Measurements from ENCODE around the gene NR2C2. TPM values are rescaled to one million over a fixed set of nuclear protein-coding genes. Genes with fewer than 3 reads are reported as not detected.
A peak's percentile ranks its signal among the peaks of the same experiment; 100 is the strongest.
"Not testable (repeated sequence)": the region's sequence is repeated elsewhere in the genome, so short reads cannot be mapped to it uniquely, and the experiment has no call there.

NR2C2 gene
- total and polyA plus RNA-seq, 3 donors from 2014 or later: 52.6 to 87.5 (median 85.2) TPM

- TF ChIP-seq CTCF (IDR thresholded peaks at IDR 0.05) (no peak), POLR2A (IDR thresholded peaks at IDR 0.05) (no peak)
- DNase-seq: peak; percentile 81
- 24 to 50% methylated on average over 7 of the region's 7 CpGs for WGBS, 2 donors
- Histone ChIP-seq H3K4me1 (peaks cover 10% of the 10 kb centered on the region), H3K27me3 (no peaks in the 10 kb centered on the region), H3K4me3 (no peak overlapping the region), H3K27ac (peak overlapping the region in 1 of 2 donors; percentile 36), H3K36me3 (ENCODE audit: low read depth, missing control alignments) (no peaks in the 10 kb centered on the region), H3K9me3 (no peaks in the 10 kb centered on the region)
- intact Hi-C loops (cut with DNase I; ENCODE audit: low total_unique reads): no loop called here
These were observed 44.7 kb upstream of the NR2C2 start for GRCh38 chr3:14902719-14903118.

- H3K36me3 ChIP-seq (ENCODE audit: low read depth, missing control alignments); H3K9me3 ChIP-seq; H3K4me3 ChIP-seq; H3K27ac ChIP-seq; intact Hi-C loops (cut with DNase I; ENCODE audit: low total_unique reads); H3K27me3 ChIP-seq; DNase-seq: not testable (repeated sequence)
- WGBS, 2 donors: 92 to 100% methylated on average over 3 of the region's 3 CpGs
- H3K4me1 ChIP-seq: peaks cover 12% of the 10 kb centered on the region
These were observed 43.9 kb upstream of the NR2C2 start for GRCh38 chr3:14903501-14903900.

- Histone ChIP-seq H3K36me3 (ENCODE audit: low read depth, missing control alignments) (no peaks in the 10 kb centered on the region), H3K9me3 (no peaks in the 10 kb centered on the region), H3K27ac (no peak overlapping the region), H3K4me1 (peaks cover 12% of the 10 kb centered on the region), H3K27me3 (no peaks in the 10 kb centered on the region), H3K4me3 (no peak overlapping the region)
- intact Hi-C loops (cut with DNase I; ENCODE audit: low total_unique reads): no loop called here
- DNase-seq: no peak
- 90 to 94% methylated on average over 6 of the region's 6 CpGs for WGBS, 2 donors
- TF ChIP-seq POLR2A (IDR thresholded peaks at IDR 0.05) (no peak), CTCF (IDR thresholded peaks at IDR 0.05) (no peak)
These were observed 42.2 kb upstream of the NR2C2 start for GRCh38 chr3:14905055-14905657.

GRCh38 chr3:14906355-14906971 lies 40.9 kb upstream of the NR2C2 start:
- Histone ChIP-seq H3K27me3 (no peaks in the 10 kb centered on the region), H3K9me3 (no peaks in the 10 kb centered on the region), H3K36me3 (ENCODE audit: low read depth, missing control alignments) (no peaks in the 10 kb centered on the region), H3K4me1 (peaks cover 12% of the 10 kb centered on the region), H3K27ac (no peak overlapping the region), H3K4me3 (no peak overlapping the region)
- TF ChIP-seq POLR2A (IDR thresholded peaks at IDR 0.05): no peak
- no peak for TF ChIP-seq CTCF (IDR thresholded peaks at IDR 0.05)
- intact Hi-C loops (cut with DNase I; ENCODE audit: low total_unique reads): no loop called here
- WGBS, 2 donors: 76% methylated on average over 11 of the region's 11 CpGs
- DNase-seq: no peak

GRCh38 chr3:14907043-14907966 lies 40.1 kb upstream of the NR2C2 start:
- H3K4me1 ChIP-seq: peaks cover 12% of the 10 kb centered on the region
- no peaks in the 10 kb centered on the region for H3K36me3 ChIP-seq (ENCODE audit: low read depth, missing control alignments)
- no peak overlapping the region for H3K27ac ChIP-seq
- DNase-seq: peak; percentile 44
- no peak overlapping the region for H3K4me3 ChIP-seq
- no peak for TF ChIP-seq POLR2A (IDR thresholded peaks at IDR 0.05)
- TF ChIP-seq CTCF (IDR thresholded peaks at IDR 0.05): no peak
- H3K27me3 ChIP-seq: no peaks in the 10 kb centered on the region
- intact Hi-C loops (cut with DNase I; ENCODE audit: low total_unique reads): no loop called here
- 61 to 63% methylated on average over 17 to 18 of the region's 18 CpGs for WGBS, 2 donors
- no peaks in the 10 kb centered on the region for H3K9me3 ChIP-seq
